Activated CD8-positive, alpha-beta memory T cell treated with anti-CD3 and anti-CD28 coated beads for 48 hours (primary cell): ENCODE measurements around the gene MED23.
A peak's percentile ranks its signal among the peaks of the same experiment; 100 is the strongest.
"Not testable (repeated sequence)": the region's sequence is repeated elsewhere in the genome, so short reads cannot be mapped to it uniquely, and the experiment has no call there.

Experiments used
- DNase-seq, 3 experiments: peaks; one replicate each; pipeline ENCODE4 v3.0.0-alpha.2; 2020; ENCODE audit warnings: low read depth in 2 of 3, low spot score in 2 of 3

MED23 gene

GRCh38 chr6:131574686-131575085 is 53.4 kb downstream of the MED23 start:
- no peak for DNase-seq

- no peak for DNase-seq
Measured at GRCh38 chr6:131574133-131574532, 53.9 kb downstream of the MED23 start.

- DNase-seq = no peak
Measured at GRCh38 chr6:131572686-131573415, 55.2 kb downstream of the MED23 start, which contains the start of gene ARG1. Gene ARG1, plus strand, starts transcription at chr6:131573226. Its CDS starts 57 bp downstream, at chr6:131573283.

- DNase-seq = no peak
Measured at GRCh38 chr6:131568726-131569125, 59.3 kb downstream of the MED23 start.

- no peak for DNase-seq
Measured at GRCh38 chr6:131565056-131565455, 63.0 kb downstream of the MED23 start.

- DNase-seq = no peak
Measured at GRCh38 chr6:131561925-131562707, 65.9 kb downstream of the MED23 start.

- DNase-seq = no peak
Measured at GRCh38 chr6:131558922-131559321, 69.1 kb downstream of the MED23 start.

- no peak for DNase-seq
Measured at GRCh38 chr6:131555992-131556391, 72.0 kb downstream of the MED23 start.

- no peak for DNase-seq
Measured at GRCh38 chr6:131552572-131552971, 75.5 kb downstream of the MED23 start.

GRCh38 chr6:131551902-131552301 is 76.1 kb downstream of the MED23 start:
- DNase-seq = no peak

GRCh38 chr6:131549811-131550210 is 78.2 kb downstream of the MED23 start:
- no peak for DNase-seq

- no peak for DNase-seq
Measured at GRCh38 chr6:131548441-131548840, 79.6 kb downstream of the MED23 start.

GRCh38 chr6:131547488-131547887 is 80.6 kb downstream of the MED23 start:
- DNase-seq = no peak

- DNase-seq = no peak
Measured at GRCh38 chr6:131545317-131545716, 82.7 kb downstream of the MED23 start.

- DNase-seq = not testable (repeated sequence)
Measured at GRCh38 chr6:131538615-131539014, 89.4 kb downstream of the MED23 start.

- peak in 2 of 3 experiments; percentile 21 to 33 for DNase-seq
Measured at GRCh38 chr6:131532580-131533039, 95.4 kb downstream of the MED23 start.

- DNase-seq = not testable (repeated sequence)
Measured at GRCh38 chr6:131531681-131532080, 96.4 kb downstream of the MED23 start.

GRCh38 chr6:131530936-131531335 is 97.1 kb downstream of the MED23 start:
- DNase-seq = not testable (repeated sequence)

- DNase-seq = no peak
Measured at GRCh38 chr6:131524695-131525336, 103.2 kb downstream of the MED23 start.

GRCh38 chr6:131523988-131524673 is 103.9 kb downstream of the MED23 start:
- DNase-seq = no peak
